PC-3 (cell line): ENCODE results near the gene COMMD6.

Experiments used
- CTCF ChIP-seq: fragments of 300-600 bp; sonication (generic); conservative IDR thresholded peaks from 2 replicates; pipeline ENCODE4 v1.5.1; 2017; ENCODE audit warnings: antibody characterized with exemption, low read depth, mild to moderate bottlenecking, low read length
- EZH2 ChIP-seq: fragments of 300-600 bp; sonication (generic); IDR thresholded peaks from one replicate; pipeline ENCODE4 v1.6.1; 2017; ENCODE audit warnings: antibody characterized with exemption, mild to moderate bottlenecking, low read length; ENCODE audit not compliant: unreplicated experiment
- EZH2phosphoT487 ChIP-seq: fragments of 300-600 bp; sonication (generic); IDR thresholded peaks from 2 replicates; pipeline ENCODE4 v1.6.1; 2018; ENCODE audit warnings: mild to moderate bottlenecking, antibody characterized with exemption, low read length, borderline replicate concordance

GRCh38 chr13:75541287-75541686 lies 3.6 kb upstream of the COMMD6 start:
- TF ChIP-seq CTCF (no peak), EZH2phosphoT487 (no peak), EZH2 (no peak)
